B cell (primary cell): Measurements from ENCODE around the gene TACC3. TPM values are rescaled to one million over a fixed set of nuclear protein-coding genes. Genes with fewer than 3 reads are reported as not detected.

Experiments used
- ATAC-seq: fragments of 200-7000 bp; cut with Tn5 transposase; one replicate; pipeline ENCODE4 v1.10.0; 2021; ENCODE audit warnings: low read depth, mild to moderate bottlenecking, moderate number of reproducible peaks, moderate library complexity
- CTCF ChIA-PET: fragments of 350-600 bp; sonication (Branson Sonifier 250); formaldehyde crosslinking; loops from one replicate; lab custom pipeline; 2021; ENCODE audit warnings: antibody characterized with exemption, inconsistent platforms; lab: Charles Lee
- POLR2A ChIA-PET: fragments of 350-600 bp; sonication (Branson Sonifier 250); formaldehyde crosslinking; loops from one replicate; lab custom pipeline; 2021; ENCODE audit warnings: antibody characterized with exemption; lab: Charles Lee
- DNase-seq: peaks from one replicate; pipeline ENCODE4 v3.0.0; 2013
- H2AFZ ChIP-seq: 2 replicates; pipeline ENCODE4 v1.6.1; 2012; ENCODE audit warnings: mild to moderate bottlenecking, low read depth, low read length; ENCODE audit not compliant: insufficient read depth, poor library complexity, severe bottlenecking
- H3K27ac ChIP-seq, 2 donors: 1 replicate in 1 of 2; 2 replicates in 1 of 2; pipeline ENCODE4 v1.5.1; 2012 to 2013; ENCODE audit warnings: low read length in 2 of 2, mild to moderate bottlenecking in 2 of 2, moderate library complexity in 1 of 2
- H3K27me3 ChIP-seq, 4 experiments: fragments of 200-600 bp in 1 of 4; sonication (generic) in 1 of 4; replicated peaks in 1 of 4; 1 replicate in 2 of 4; 2 replicates in 2 of 4; pipeline versions ENCODE4 v1.6.1 to v1.7.0; 2013 to 2016; ENCODE audit warnings: low read length in 3 of 4, mild to moderate bottlenecking in 2 of 4, mixed read lengths in 1 of 4, moderate library complexity in 1 of 4; ENCODE audit not compliant: insufficient read depth in 4 of 4, control insufficient read depth in 3 of 4; ENCODE audit errors: control extremely low read depth in 1 of 4
- H3K36me3 ChIP-seq, 2 experiments: replicated peaks in 1 of 2; 1 replicate in 1 of 2; 2 replicates in 1 of 2; pipeline versions ENCODE4 v1.6.1 to v1.7.1; 2013; ENCODE audit warnings: low read length in 1 of 2; ENCODE audit not compliant: insufficient read depth in 2 of 2, control insufficient read depth in 1 of 2; ENCODE audit errors: control extremely low read depth in 1 of 2, extremely low read depth in 1 of 2
- H3K4me1 ChIP-seq, 2 donors: fragments of 200-600 bp in 1 of 2; sonication (generic) in 1 of 2; 1 replicate in 1 of 2; 2 replicates in 1 of 2; pipeline versions ENCODE4 v1.5.1 to v1.6.1; 2013 to 2017; ENCODE audit warnings: low read length in 2 of 2; ENCODE audit not compliant: control insufficient read depth in 2 of 2, insufficient read depth in 2 of 2
- H3K4me2 ChIP-seq: replicated peaks from 2 replicates; pipeline ENCODE3; 2012; ENCODE audit warnings: mild to moderate bottlenecking, low read depth, low read length; ENCODE audit not compliant: poor library complexity, severe bottlenecking
- H3K4me3 ChIP-seq, 5 experiments: fragments of 200-600 bp in 1 of 5; sonication (generic) in 1 of 5; 1 replicate in 3 of 5; 2 replicates in 2 of 5; pipeline versions ENCODE4 v1.5.1 to v1.7.0; 2011 to 2016; ENCODE audit warnings: low read length in 4 of 5, mild to moderate bottlenecking in 4 of 5, low read depth in 2 of 5, control low read depth in 1 of 5, moderate library complexity in 1 of 5; ENCODE audit not compliant: insufficient read depth in 1 of 5; ENCODE audit errors: control extremely low read depth in 1 of 5, extremely low read depth in 1 of 5
- H3K79me2 ChIP-seq: fragments of 200-600 bp; sonication (generic); one replicate; pipeline ENCODE4 v1.6.0; 2016; ENCODE audit warnings: low read length; ENCODE audit not compliant: control insufficient read depth, insufficient read depth
- H3K9ac ChIP-seq: fragments of 200-600 bp; sonication (generic); 2 replicates; pipeline ENCODE4 v1.6.1; 2017; ENCODE audit warnings: mild to moderate bottlenecking, low read length, moderate library complexity
- H3K9me3 ChIP-seq, 3 donors: one replicate each; pipeline versions ENCODE4 v1.6.1 to v1.7.1; 2013; ENCODE audit warnings: low read length in 2 of 3; ENCODE audit not compliant: control insufficient read depth in 2 of 3, insufficient read depth in 1 of 3; ENCODE audit errors: control extremely low read depth in 1 of 3
- H4K20me1 ChIP-seq: 2 replicates; pipeline ENCODE4 v1.6.0; 2012; ENCODE audit warnings: mild to moderate bottlenecking, low read length; ENCODE audit not compliant: insufficient read depth, control insufficient read depth, poor library complexity, severe bottlenecking
- H3K27ac Mint-ChIP-seq: one replicate; pipeline ENCODE4 v1.8.0; 2021; ENCODE audit warnings: mixed read lengths
- H3K27me3 Mint-ChIP-seq: one replicate; pipeline ENCODE4 v1.8.0; 2021; ENCODE audit warnings: mixed read lengths
- H3K4me1 Mint-ChIP-seq: one replicate; pipeline ENCODE4 v1.8.0; 2021; ENCODE audit warnings: mixed read lengths
- H3K4me3 Mint-ChIP-seq: one replicate; pipeline ENCODE4 v1.8.0; 2021; ENCODE audit warnings: mixed read lengths
- H3K9me3 Mint-ChIP-seq: one replicate; pipeline ENCODE4 v1.8.0; 2022; ENCODE audit warnings: mixed read lengths; ENCODE audit not compliant: insufficient read depth
- CTCF ChIP-seq: fragments of 200-600 bp; IDR thresholded peaks from one replicate; pipeline ENCODE4 v1.8.0; 2022; ENCODE audit warnings: antibody characterized with exemption, mild to moderate bottlenecking
- EZH2 ChIP-seq: IDR thresholded peaks from 2 replicates; pipeline ENCODE4 v1.6.1; 2012; ENCODE audit warnings: borderline replicate concordance, low read depth, mild to moderate bottlenecking, moderate library complexity, low read length; ENCODE audit not compliant: insufficient read depth, poor library complexity, severe bottlenecking
- WGBS: methylation state at CpG from one replicate; pipeline ENCODE4 v1.1.5; 2013; ENCODE audit warnings: missing lambda C conversion rate; ENCODE audit not compliant: insufficient coverage; 5-methylcytosine and 5-hydroxymethylcytosine counted together
- intact Hi-C: fragments of 100-400 bp; cut with micrococcal nuclease; formaldehyde crosslinking; loops from one replicate; pipeline ENCODE4 v1.10.0; 2022
- polyA plus RNA-seq: library from polyadenylated mRNA; depleted of rRNA; stranded (reverse); fragments of >200 nt; gene quantifications from 2 replicates; pipeline ENCODE4 v1.2.3, GENCODE V29; 2012
- total RNA-seq, 2 donors: library from RNA; stranded (reverse); fragments of 120-200 nt in 1 of 2; gene quantifications; 1 replicate in 1 of 2; 2 replicates in 1 of 2; pipeline versions ENCODE4 v1.2.3 to v1.2.4, GENCODE V29; 2013 to 2022

Gene TACC3
- total and polyA plus RNA-seq, 2 donors (not counting 1 experiment from before 2014, with no cell fraction given) = 29.5 to 47.9 TPM

DNA sequence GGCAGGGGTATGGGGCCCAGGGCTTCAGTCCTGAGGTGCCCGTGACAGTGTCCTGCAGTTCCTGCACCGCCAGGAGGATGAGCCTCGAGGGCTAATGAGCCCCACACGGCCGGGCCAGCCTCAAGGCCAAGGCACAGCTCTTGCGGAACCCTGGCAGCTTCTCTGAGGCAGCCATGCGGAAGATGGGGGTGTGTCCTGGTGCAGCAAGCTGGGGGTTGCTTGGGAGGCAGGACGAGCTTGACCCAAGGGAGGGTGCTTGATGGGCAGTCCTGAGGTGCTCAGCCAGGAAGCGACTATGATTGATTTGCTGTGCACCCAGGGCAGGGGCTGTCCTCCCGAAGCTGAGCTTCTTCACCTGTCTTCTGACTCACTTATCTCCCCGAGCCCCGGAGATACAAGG, 62.6 kb downstream of the TACC3 start:
- Histone ChIP-seq H3K4me3 (no peak overlapping the region), H4K20me1 (no peaks in the 10 kb centered on the region), H3K4me2 (no peak overlapping the region), H2AFZ (no peak overlapping the region), H3K27me3 (no peaks in the 10 kb centered on the region), H3K4me1 (no peaks in the 10 kb centered on the region), H3K9me3 (peaks cover 0 to 4% (median 0%) of the 10 kb centered on the region in 3 donors), H3K27ac (no peak overlapping the region), H3K79me2 (no peaks in the 10 kb centered on the region), H3K9ac (no peak overlapping the region), H3K36me3 (no peaks in the 10 kb centered on the region)
- POLR2A ChIA-PET = no interaction called here
- 86% methylated on average over 12 of the region's 12 CpGs for WGBS
- Mint-ChIP-seq H3K27me3 (no peaks in the 10 kb centered on the region), H3K4me3 (no peak overlapping the region), H3K27ac (no peak overlapping the region), H3K9me3 (no peaks in the 10 kb centered on the region), H3K4me1 (no peaks in the 10 kb centered on the region)
- no peak for DNase-seq
- no peak for ATAC-seq
- TF ChIP-seq EZH2 (no peak), CTCF (no peak)
- CTCF ChIA-PET = no interaction called here
- intact Hi-C loops = no loop called here

GRCh38 chr4:1784395-1784788, 63.1 kb downstream of the TACC3 start:
- H3K4me2 ChIP-seq = no peak overlapping the region
- H3K27me3 Mint-ChIP-seq = no peaks in the 10 kb centered on the region
- H3K4me1 Mint-ChIP-seq = no peaks in the 10 kb centered on the region
- H2AFZ ChIP-seq = no peak overlapping the region
- ChIA-PET POLR2A (no interaction called here), CTCF (no interaction called here)
- no peak overlapping the region for H3K4me3 ChIP-seq
- H3K27me3 ChIP-seq = no peaks in the 10 kb centered on the region
- 90% methylated on average over 10 of the region's 10 CpGs for WGBS
- intact Hi-C loops = no loop called here
- no peaks in the 10 kb centered on the region for H4K20me1 ChIP-seq
- no peak overlapping the region for H3K4me3 Mint-ChIP-seq
- TF ChIP-seq EZH2 (no peak), CTCF (no peak)
- H3K27ac Mint-ChIP-seq = no peak overlapping the region
- ATAC-seq = no peak
- no peak for DNase-seq
- H3K36me3 ChIP-seq = no peaks in the 10 kb centered on the region
- H3K4me1 ChIP-seq = no peaks in the 10 kb centered on the region
- no peaks in the 10 kb centered on the region for H3K79me2 ChIP-seq
- no peaks in the 10 kb centered on the region for H3K9me3 Mint-ChIP-seq
- peaks cover 0 to 4% (median 0%) of the 10 kb centered on the region in 3 donors for H3K9me3 ChIP-seq
- no peak overlapping the region for H3K9ac ChIP-seq
- no peak overlapping the region for H3K27ac ChIP-seq
